HG02623 (cell line): ENCODE data around the gene ACOX3.

Experiments
- ATAC-seq: cut with Tn5 transposase; IDR thresholded peaks from one replicate; pipeline ENCODE4 v1.9.1; 2021; ENCODE audit warnings: moderate library complexity; ENCODE audit not compliant: unreplicated experiment

ACOX3 gene

DNA sequence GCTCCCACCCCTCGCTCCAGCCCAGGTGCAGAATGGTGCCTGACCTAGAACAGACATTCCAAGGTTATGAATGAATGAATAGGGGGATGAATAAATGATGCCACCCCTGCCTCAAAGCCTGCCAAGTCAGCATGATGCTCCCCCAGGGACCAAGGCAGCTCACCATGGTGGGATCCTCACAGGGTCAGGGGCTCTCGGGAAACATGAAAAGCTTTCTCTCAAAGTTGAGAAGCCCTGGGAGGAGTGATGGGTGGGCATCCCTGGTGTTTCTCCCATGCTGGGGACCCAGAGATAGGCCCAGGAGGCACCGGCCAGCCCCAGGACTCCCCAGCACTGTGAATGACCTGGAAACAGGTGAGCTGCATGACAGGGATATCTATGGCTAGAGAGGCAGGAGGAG, 112.1 kb downstream of the ACOX3 start:
- no peak for ATAC-seq

DNA sequence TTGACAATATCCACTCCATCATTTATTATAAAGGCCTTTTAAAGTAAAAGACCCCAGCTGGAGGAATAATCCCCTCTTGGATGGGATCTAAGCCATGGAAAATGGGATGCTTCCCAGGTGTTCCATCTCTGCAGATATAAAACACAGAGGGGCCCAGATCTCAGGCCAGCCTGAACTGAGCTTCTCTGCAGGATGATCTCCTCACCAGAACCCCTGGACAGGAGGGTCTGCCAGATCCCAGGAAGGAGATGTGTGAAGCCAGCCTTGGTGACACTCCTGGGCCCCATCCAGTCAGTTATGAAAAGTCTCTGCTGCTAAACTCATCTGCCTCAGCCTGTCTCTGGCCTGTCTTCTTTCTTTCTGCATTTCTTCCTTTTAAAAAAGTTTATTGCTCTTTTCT, 114.3 kb downstream of the ACOX3 start:
- no peak for ATAC-seq

GRCh38 chr4:8325291-8325973, 115.1 kb downstream of the ACOX3 start:
- no peak for ATAC-seq

DNA sequence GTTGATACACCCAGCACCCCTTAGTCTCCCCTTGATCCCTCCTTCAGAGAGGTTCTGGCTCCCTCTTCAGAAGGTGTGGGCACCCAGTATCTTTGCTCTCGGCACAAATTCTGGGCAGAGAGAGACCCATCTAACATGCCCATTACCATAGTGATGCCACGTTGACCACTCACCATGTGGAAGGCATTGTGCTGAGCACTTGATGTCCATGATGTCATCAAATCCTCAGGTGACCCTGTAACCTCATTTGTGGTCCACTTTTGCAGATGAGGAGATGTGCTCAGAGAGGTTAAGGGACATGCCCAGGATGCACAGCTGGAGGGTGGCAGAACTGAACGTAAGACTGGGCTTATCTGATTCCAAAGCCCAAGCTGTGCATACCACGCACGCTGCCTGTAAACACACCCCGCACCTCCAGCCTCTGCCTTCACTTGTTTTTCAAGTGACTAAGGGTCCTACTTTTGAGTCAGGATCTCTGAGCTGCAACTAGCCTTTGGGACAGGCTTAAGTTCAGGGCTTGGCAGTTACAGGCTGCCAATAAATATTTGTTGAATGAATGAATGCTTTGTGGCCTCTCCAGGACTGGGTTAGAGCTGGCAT, 115.8 kb downstream of the ACOX3 start:
- ATAC-seq: no peak

DNA sequence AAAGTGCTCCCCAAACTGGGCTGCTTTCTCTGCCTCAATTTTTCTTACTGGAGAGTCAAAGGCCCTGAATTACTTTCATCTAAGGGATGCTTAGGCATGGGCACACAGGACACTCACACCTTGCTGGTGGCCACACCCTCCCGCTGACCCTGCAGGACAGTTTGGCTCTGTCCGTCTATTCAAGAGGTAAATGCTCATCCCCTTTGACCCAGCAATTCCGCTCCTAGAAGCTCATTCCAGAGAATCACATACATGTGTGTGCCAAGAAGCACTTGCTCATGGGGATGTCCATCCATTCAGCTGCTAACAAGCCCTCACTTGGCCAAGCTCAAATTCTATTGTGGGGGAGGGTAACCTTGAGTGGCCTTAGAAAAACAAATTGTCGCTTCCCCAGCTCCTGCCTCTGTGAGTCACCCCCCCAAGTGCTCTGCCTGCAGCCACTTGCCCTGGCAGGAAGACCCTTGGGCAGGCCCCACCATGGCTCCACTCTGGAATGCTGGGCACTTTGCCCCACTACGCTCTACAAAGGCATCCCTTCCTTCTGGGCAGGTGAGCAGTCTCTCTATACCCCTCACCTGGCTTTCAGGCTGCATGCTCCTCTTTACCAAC, 116.5 kb downstream of the ACOX3 start:
- no peak for ATAC-seq

DNA sequence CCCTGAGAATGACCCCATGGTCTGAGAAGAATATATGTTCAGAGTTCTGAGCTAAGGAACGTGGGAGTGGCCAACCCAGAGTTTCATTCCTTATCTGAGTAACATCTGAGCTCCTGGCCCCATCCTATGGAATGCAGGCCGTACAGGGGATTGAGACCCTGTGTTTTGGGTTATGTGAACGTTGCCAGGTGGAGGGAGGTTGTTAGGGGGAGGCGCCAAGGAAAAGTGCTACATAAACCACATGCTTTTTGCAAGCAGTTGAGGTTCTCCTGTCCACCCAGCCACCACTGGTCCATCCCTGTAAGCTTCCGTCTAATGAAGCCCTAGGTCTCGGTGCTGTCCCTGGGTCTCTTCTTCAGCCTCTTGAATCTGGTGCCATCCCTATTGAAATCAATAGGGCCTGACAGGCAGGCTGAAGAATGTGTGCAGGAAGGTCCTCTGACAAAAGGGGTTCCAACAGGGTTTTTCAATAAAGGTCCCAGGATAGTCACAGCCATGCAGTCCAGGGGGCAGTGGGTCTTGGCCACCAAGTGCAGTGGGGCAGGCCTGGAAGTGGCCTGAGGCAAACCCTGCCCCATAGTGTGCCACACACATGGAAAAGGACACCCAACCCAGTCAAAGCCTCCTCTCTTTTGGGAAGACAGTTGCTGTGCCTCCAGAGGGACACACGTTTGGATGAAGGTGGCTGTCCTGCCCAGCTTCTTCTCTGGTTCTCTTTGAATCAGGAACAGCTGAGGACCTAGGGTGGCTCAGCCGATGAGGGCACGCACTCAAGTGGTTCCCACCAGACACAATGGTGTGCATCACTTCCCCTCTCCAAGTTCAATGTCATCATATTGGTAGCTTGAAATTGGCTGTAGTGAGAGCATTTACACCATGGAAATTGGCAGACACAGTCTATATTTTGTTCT, 117.5 kb downstream of the ACOX3 start:
- no peak for ATAC-seq

DNA sequence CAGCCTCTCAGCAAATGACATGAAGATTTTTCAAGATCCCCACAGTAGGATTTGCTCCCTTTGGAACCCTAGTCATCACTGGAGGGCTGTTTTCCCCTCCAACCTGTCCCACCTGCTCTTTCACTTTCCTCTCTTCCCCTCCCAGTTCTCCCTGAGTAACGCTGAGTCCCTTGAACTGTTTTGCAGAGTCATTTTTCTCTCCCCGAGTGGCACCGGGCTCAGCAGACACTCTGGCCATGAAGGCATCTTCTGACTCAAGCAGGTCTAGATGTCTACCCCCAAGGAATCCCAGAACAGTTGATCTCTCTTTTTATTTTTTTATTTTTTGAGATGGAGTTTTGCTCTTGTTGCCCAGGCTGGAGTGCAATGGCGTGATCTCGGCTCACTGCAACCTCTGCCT, 118.8 kb downstream of the ACOX3 start:
- no peak for ATAC-seq

- no peak for ATAC-seq
Measured at GRCh38 chr4:8321220-8321619, 119.3 kb downstream of the ACOX3 start.

- ATAC-seq: no peak
Measured at GRCh38 chr4:8320386-8320750, 120.2 kb downstream of the ACOX3 start.

GRCh38 chr4:8319731-8320385, 120.7 kb downstream of the ACOX3 start:
- ATAC-seq: no peak

GRCh38 chr4:8319061-8319460, 121.5 kb downstream of the ACOX3 start:
- ATAC-seq: no peak

GRCh38 chr4:8318509-8318908, 122.0 kb downstream of the ACOX3 start:
- ATAC-seq: no peak

GRCh38 chr4:8317474-8317873, 123.0 kb downstream of the ACOX3 start:
- ATAC-seq: no peak

DNA sequence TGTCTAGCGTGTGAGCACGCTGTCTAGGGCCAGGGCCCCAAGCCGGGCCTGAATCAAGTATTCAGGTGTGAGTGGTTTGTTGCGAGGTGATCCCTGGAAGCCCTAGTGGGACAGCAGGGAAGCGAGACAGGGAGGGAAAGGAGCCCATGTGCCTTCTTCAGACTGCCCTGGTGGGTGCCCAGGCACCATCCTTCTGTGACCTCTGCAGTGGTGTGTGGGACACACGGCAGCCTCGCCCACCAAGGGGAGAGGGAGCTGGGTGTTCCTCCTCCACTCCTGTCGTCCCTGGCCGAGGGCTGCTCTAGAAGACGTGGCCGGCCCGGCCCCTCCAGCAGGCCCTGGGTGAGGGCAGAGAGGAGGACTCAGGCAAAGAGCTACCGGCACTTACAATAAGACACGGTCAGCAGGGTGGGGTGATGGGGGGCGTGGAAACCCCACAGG, 123.6 kb downstream of the ACOX3 start:
- no peak for ATAC-seq
